ENCODE measurements around the gene KIF13A.

GRCh38 chr6:17865798-17866725 lies 121.4 kb downstream of the KIF13A start:
- TF ChIP-seq CTCF (IDR thresholded peaks at IDR 0.05): no peak
- no peak for TF ChIP-seq POLR2A (IDR thresholded peaks at IDR 0.05)
